BLaER1 treated with 17β-estradiol and CSF1 and Interleukin-3, amounts not matched to agents 10 nM and 100 nM (cell line): ENCODE data around the gene LHFPL2.
A peak's percentile ranks its signal among the peaks of the same experiment; 100 is the strongest.

Source experiments
- H3K27ac ChIP-seq, 11 experiments: shearing (Covaris generic); formaldehyde crosslinking; 2 replicates each; pipeline ENCODE4 v1.8.1; 2022
- H3K27me3 ChIP-seq, 11 experiments: shearing (Covaris generic); formaldehyde crosslinking; 2 replicates each; pipeline ENCODE4 v1.8.1; 2022
- H3K36me3 ChIP-seq, 11 experiments: shearing (Covaris generic); formaldehyde crosslinking; 2 replicates each; pipeline ENCODE4 v1.8.1; 2022
- H3K4me1 ChIP-seq, 10 experiments: shearing (Covaris generic); formaldehyde crosslinking; 2 replicates each; pipeline ENCODE4 v1.8.1; 2022
- H3K4me2 ChIP-seq, 11 experiments: shearing (Covaris generic); formaldehyde crosslinking; 2 replicates each; pipeline ENCODE4 v1.8.1; 2022
- H3K4me3 ChIP-seq, 10 experiments: shearing (Covaris generic); formaldehyde crosslinking; 2 replicates each; pipeline ENCODE4 v1.8.1; 2022
- H3K9ac ChIP-seq, 11 experiments: shearing (Covaris generic); formaldehyde crosslinking; 2 replicates each; pipeline ENCODE4 v1.8.1; 2022
- H3K9me3 ChIP-seq, 11 experiments: shearing (Covaris generic); formaldehyde crosslinking; replicated peaks in 1 of 11; 2 replicates each; pipeline ENCODE4 v1.8.1; 2022
- H4K20me1 ChIP-seq, 11 experiments: shearing (Covaris generic); formaldehyde crosslinking; 2 replicates each; pipeline ENCODE4 v1.8.1; 2022
- Cebpa-rat ChIP-seq, 11 experiments: shearing (Covaris generic); IDR thresholded peaks; 2 replicates each; pipeline ENCODE4 v1.8.1; 2022

The LHFPL2 gene

GRCh38 chr5:78537821-78538220 lies 110.8 kb downstream of the LHFPL2 start:
- Histone ChIP-seq H3K27me3 (no peaks in the 10 kb centered on the region), H3K36me3 (peaks cover 0 to 8% (median 0%) of the 10 kb centered on the region in 11 experiments; a peak in 2 of 22 replicates), H3K9ac (peak overlapping the region in 2 of 11 experiments; percentile 9 to 44; a peak in 1 of 22 replicates), H3K4me3 (no peak overlapping the region), H3K4me1 (peaks cover 0 to 100% (median 48%) of the 10 kb centered on the region in 10 experiments; a peak in 13 of 20 replicates), H3K4me2 (peak overlapping the region in 3 of 11 experiments; percentile 82 to 90 (median 82); a peak in 7 of 22 replicates), H3K27ac (peak overlapping the region in 3 of 11 experiments; percentile 88 to 97 (median 94); a peak in 6 of 22 replicates), H3K9me3 (no peaks in the 10 kb centered on the region), H4K20me1 (no peaks in the 10 kb centered on the region)
- TF ChIP-seq Cebpa-rat (IDR thresholded peaks at IDR 0.05) = no peak

GRCh38 chr5:78537411-78537810 lies 111.2 kb downstream of the LHFPL2 start:
- no peak overlapping the region for H3K4me3 ChIP-seq

GRCh38 chr5:78536661-78537196 lies 111.8 kb downstream of the LHFPL2 start:
- no peaks in the 10 kb centered on the region for H3K27me3 ChIP-seq
- peak overlapping the region in 5 of 11 experiments; percentile 4 to 90 (median 82); a peak in 8 of 22 replicates for H3K4me2 ChIP-seq
- no peaks in the 10 kb centered on the region for H4K20me1 ChIP-seq
- peak overlapping the region in 4 of 11 experiments; percentile 79 to 97 (median 92); a peak in 7 of 22 replicates for H3K27ac ChIP-seq
- no peak overlapping the region for H3K4me3 ChIP-seq
- H3K36me3 ChIP-seq = peaks cover 0 to 15% (median 0%) of the 10 kb centered on the region in 11 experiments; a peak in 3 of 22 replicates
- peak overlapping the region in 4 of 11 experiments; percentile 9 to 55 (median 40); a peak in 6 of 22 replicates for H3K9ac ChIP-seq
- no peaks in the 10 kb centered on the region for H3K9me3 ChIP-seq
- no peak for TF ChIP-seq Cebpa-rat (IDR thresholded peaks at IDR 0.05)
- H3K4me1 ChIP-seq = peaks cover 0 to 100% (median 43%) of the 10 kb centered on the region in 10 experiments; a peak in 13 of 20 replicates

More at GRCh38 chr5:78537411-78537810, 111.2 kb downstream of the LHFPL2 start:
- TF ChIP-seq Cebpa-rat (IDR thresholded peaks at IDR 0.05) = no peak
- peak overlapping the region in 5 of 11 experiments; percentile 4 to 90 (median 82); a peak in 8 of 22 replicates for H3K4me2 ChIP-seq
- H3K9ac ChIP-seq = peak overlapping the region in 4 of 11 experiments; percentile 9 to 55 (median 40); a peak in 5 of 22 replicates
- no peaks in the 10 kb centered on the region for H3K9me3 ChIP-seq
- peak overlapping the region in 4 of 11 experiments; percentile 79 to 97 (median 92); a peak in 7 of 22 replicates for H3K27ac ChIP-seq
- H3K36me3 ChIP-seq = peaks cover 0 to 12% (median 0%) of the 10 kb centered on the region in 11 experiments; a peak in 2 of 22 replicates
- no peaks in the 10 kb centered on the region for H4K20me1 ChIP-seq
- peaks cover 0 to 100% (median 46%) of the 10 kb centered on the region in 10 experiments; a peak in 13 of 20 replicates for H3K4me1 ChIP-seq
- no peaks in the 10 kb centered on the region for H3K27me3 ChIP-seq

- TF ChIP-seq Cebpa-rat (IDR thresholded peaks at IDR 0.05) = no peak
- H3K4me2 ChIP-seq = peak overlapping the region in 6 of 11 experiments; percentile 12 to 90 (median 77); a peak in 11 of 22 replicates
- peaks cover 0 to 100% (median 41%) of the 10 kb centered on the region in 10 experiments; a peak in 14 of 20 replicates for H3K4me1 ChIP-seq
- peak overlapping the region in 7 of 11 experiments; percentile 14 to 97 (median 79); a peak in 12 of 22 replicates for H3K27ac ChIP-seq
- no peaks in the 10 kb centered on the region for H3K27me3 ChIP-seq
- peak overlapping the region in 4 of 11 experiments; percentile 12 to 76 (median 68); a peak in 7 of 22 replicates for H3K9ac ChIP-seq
- no peaks in the 10 kb centered on the region for H3K9me3 ChIP-seq
- no peak overlapping the region for H3K4me3 ChIP-seq
- peaks cover 0 to 19% (median 0%) of the 10 kb centered on the region in 11 experiments; a peak in 3 of 22 replicates for H3K36me3 ChIP-seq
- no peaks in the 10 kb centered on the region for H4K20me1 ChIP-seq
Observed at GRCh38 chr5:78534905-78535200, 113.7 kb downstream of the LHFPL2 start.

- Histone ChIP-seq H3K4me1 (peaks cover 0 to 100% (median 42%) of the 10 kb centered on the region in 10 experiments; a peak in 15 of 20 replicates), H3K9ac (peak overlapping the region in 6 of 11 experiments; percentile 14 to 76 (median 54); a peak in 9 of 22 replicates), H3K4me2 (peak overlapping the region in 7 of 11 experiments; percentile 12 to 90 (median 72); a peak in 13 of 22 replicates), H3K27me3 (no peaks in the 10 kb centered on the region), H3K9me3 (no peaks in the 10 kb centered on the region), H3K4me3 (no peak overlapping the region; a peak in 1 of 20 replicates), H3K27ac (peak overlapping the region in 10 of 11 experiments; percentile 9 to 97 (median 54); a peak in 16 of 22 replicates), H4K20me1 (no peaks in the 10 kb centered on the region), H3K36me3 (peaks cover 0 to 19% (median 0%) of the 10 kb centered on the region in 11 experiments; a peak in 3 of 22 replicates)
- no peak for TF ChIP-seq Cebpa-rat (IDR thresholded peaks at IDR 0.05)
Observed at GRCh38 chr5:78534148-78534904, 114.2 kb downstream of the LHFPL2 start.

- Histone ChIP-seq H3K4me1 (peaks cover 0 to 100% (median 49%) of the 10 kb centered on the region in 10 experiments; a peak in 16 of 20 replicates), H3K4me2 (peak overlapping the region in 5 of 11 experiments; percentile 54 to 90 (median 82); a peak in 9 of 22 replicates), H3K9me3 (no peaks in the 10 kb centered on the region), H3K36me3 (peaks cover 0 to 19% (median 0%) of the 10 kb centered on the region in 11 experiments; a peak in 3 of 22 replicates), H3K27me3 (no peaks in the 10 kb centered on the region), H3K27ac (peak overlapping the region in 6 of 11 experiments; percentile 40 to 97 (median 84); a peak in 8 of 22 replicates), H4K20me1 (no peaks in the 10 kb centered on the region), H3K9ac (peak overlapping the region in 4 of 11 experiments; percentile 42 to 76 (median 68); a peak in 6 of 22 replicates), H3K4me3 (no peak overlapping the region)
- TF ChIP-seq Cebpa-rat (IDR thresholded peaks at IDR 0.05) = no peak
Observed at GRCh38 chr5:78533356-78533755, 115.2 kb downstream of the LHFPL2 start.

GRCh38 chr5:78530342-78531096 lies 118.1 kb downstream of the LHFPL2 start:
- H3K27ac ChIP-seq = peak overlapping the region in 10 of 11 experiments; percentile 19 to 97 (median 73); a peak in 16 of 22 replicates
- peak overlapping the region in 4 of 11 experiments; percentile 62 to 82 (median 80); a peak in 7 of 22 replicates for H3K9ac ChIP-seq
- TF ChIP-seq Cebpa-rat (IDR thresholded peaks at IDR 0.05) = no peak
- H3K27me3 ChIP-seq = no peaks in the 10 kb centered on the region
- no peak overlapping the region for H3K4me3 ChIP-seq
- peak overlapping the region in 5 of 11 experiments; percentile 43 to 84 (median 82); a peak in 10 of 22 replicates for H3K4me2 ChIP-seq
- peaks cover 0 to 100% (median 58%) of the 10 kb centered on the region in 10 experiments; a peak in 16 of 20 replicates for H3K4me1 ChIP-seq
- H3K36me3 ChIP-seq = peaks cover 0 to 19% (median 0%) of the 10 kb centered on the region in 11 experiments; a peak in 3 of 22 replicates
- H3K9me3 ChIP-seq = no peaks in the 10 kb centered on the region
- H4K20me1 ChIP-seq = no peaks in the 10 kb centered on the region
